NCI-H146 treated with DMSO at 0.1 percent for 48 hours (cell line): ENCODE results near the gene ADAD2.
A peak's percentile ranks its signal among the peaks of the same experiment; 100 is the strongest.
"Not testable (repeated sequence)": the region's sequence is repeated elsewhere in the genome, so short reads cannot be mapped to it uniquely, and the experiment has no call there.

Experiments
- DNase-seq: peaks from one replicate; lab custom pipeline; 2025; ENCODE audit not compliant: unreplicated experiment; lab: John Stamatoyannopoulos, UW

Gene ADAD2

DNA sequence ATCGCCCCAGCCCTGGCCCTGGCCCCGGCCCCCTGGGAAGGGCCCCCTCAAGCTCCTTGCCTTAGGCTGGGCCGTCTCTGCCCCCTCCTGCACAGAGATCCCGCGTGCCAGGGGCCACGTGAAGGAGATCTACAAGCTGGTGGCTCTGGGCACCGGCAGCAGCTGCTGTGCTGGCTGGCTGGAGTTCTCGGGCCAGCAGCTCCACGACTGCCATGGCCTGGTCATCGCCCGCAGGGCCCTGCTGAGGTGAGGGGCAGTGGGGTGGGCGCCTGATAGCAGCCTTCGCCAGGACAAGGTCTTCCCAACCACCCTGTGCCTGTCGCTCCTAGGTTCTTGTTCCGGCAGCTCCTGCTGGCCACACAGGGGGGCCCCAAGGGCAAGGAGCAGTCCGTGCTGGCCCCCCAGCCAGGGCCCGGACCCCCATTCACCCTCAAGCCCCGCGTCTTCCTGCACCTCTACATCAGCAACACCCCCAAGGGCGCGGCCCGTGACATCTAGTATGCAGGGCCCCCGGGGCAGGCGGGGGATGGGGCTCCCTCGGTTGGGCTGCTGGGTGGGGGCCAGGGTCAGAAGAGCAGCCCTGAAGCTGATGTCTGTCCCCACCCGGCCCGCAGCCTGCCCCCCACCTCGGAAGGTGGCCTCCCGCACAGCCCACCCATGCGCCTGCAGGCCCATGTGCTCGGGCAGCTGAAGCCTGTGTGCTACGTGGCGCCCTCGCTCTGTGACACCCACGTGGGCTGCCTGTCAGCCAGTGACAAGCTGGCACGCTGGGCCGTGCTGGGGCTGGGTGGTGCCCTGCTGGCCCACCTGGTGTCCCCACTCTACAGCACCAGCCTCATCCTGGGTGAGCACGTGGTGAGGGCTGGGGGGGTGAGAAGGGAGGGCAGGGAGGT lies 4.5 kb downstream of the ADAD2 start:
- no peak for DNase-seq

DNA sequence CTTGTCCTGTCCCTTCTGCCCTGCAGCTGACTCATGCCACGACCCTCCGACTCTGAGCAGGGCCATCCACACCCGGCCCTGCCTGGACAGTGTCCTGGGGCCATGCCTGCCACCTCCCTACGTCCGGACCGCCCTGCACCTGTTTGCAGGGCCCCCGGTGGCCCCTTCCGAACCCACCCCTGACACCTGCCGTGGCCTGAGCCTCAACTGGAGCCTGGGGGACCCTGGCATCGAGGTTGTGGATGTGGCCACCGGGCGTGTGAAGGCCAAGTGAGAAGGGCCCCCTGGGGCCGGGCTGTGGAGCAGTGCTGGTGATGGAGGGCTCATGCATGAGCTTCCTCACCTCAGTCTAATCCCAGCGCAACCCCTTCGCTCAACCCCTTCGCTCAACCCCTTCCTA lies 5.1 kb downstream of the ADAD2 start:
- DNase-seq = no peak

DNA sequence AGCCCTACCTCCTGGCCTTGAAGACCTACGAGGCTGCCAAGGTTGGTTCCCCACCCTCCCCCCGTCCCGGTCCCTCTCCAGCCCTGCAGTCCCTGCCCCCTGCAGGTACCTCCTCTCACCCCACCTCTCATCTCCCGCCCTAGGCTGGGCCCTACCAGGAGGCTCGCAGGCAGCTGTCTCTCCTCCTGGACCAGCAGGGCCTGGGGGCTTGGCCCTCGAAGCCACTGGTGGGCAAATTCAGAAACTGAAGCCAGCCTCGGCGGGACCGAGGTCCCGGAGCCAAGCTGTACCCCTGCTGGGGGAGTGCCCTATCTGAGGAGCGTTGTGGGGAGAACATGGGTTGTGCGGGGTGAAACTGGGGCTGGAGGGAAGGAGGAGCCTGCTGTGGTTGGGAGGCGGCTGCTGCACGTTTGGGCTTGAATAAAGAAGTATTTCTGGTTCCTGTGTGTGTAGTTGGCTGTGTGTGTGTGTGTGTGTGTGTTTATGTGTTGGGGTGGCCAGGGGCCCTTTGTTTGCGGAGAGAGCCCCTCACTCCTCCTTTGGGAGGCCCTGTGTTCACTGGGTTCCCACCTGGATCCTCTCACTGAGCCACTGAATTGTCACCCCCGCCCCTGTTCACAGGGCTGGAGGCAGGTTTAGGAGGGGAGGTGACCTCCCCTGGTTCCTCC lies 5.9 kb downstream of the ADAD2 start:
- DNase-seq = no peak

DNA sequence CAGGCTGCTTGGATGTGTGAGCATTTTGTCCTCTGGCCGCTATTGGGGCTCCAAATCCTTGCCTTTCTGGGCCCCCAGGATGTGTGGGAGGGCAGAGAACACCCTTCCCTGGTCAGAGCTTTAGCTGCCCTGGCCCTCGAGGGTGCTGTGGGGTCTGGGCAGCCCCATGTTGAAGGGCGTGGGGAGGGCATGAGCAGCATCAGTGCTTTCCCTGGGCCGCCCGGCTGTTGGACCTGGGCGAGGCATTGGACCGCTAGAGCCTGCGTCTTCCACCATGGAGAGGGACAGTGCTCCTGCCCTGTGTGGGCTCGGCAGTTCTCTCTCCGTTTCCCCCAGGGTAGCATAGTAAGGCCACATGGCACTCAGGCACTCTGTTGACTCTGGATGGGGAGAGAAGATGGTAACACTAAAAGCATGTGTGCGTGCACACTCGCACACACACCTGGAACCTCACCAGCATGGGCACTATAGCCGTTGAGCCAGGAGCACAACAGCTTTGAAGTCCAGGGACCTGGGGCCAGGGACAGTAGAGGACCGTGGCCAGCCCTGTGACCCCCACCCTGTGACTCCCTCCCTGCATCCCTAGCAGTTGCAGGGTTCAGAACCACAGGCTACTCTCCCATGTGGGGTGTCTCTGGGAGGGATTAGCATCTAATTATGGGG lies 6.6 kb downstream of the ADAD2 start:
- DNase-seq = no peak

DNA sequence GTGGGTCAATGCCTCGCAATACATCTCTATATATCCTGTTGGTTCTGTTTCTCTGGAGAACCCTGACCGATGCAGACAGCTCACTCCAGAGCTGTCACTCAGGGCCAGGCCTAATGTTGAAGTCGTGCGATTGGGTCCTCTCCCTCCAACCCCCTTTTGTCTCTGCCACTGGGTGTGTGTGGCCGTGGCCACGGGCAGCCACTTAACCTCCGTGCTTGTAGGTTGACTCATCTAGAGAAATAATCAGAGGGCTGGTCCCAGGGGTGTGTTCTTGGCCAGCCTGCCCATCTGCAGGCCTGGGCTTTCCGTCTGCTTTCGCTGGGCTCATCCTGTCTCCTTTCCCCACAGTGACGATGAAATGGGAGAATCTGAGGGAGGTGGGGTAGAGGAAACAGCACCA lies 7.4 kb downstream of the ADAD2 start:
- no peak for DNase-seq

DNA sequence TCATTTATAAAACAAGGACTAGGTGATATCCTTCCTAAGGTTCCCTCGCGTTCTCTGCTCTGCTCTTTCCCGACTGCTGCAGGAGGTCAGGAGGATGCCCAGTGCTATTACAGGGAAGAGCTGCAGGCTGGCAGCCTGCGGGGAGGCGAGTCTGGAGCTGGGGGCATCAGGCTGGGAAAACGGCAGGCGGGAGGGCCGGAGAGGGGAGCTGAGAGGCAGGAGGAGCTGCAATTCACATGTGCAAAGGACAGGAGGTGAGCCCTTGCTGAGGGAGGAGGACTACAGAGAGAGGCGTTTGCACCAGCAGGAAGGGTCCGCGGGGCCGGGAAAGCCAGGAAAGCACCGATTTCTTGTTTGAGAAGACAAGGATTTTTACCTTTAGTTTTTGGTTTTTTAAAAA lies 8.1 kb downstream of the ADAD2 start:
- no peak for DNase-seq

DNA sequence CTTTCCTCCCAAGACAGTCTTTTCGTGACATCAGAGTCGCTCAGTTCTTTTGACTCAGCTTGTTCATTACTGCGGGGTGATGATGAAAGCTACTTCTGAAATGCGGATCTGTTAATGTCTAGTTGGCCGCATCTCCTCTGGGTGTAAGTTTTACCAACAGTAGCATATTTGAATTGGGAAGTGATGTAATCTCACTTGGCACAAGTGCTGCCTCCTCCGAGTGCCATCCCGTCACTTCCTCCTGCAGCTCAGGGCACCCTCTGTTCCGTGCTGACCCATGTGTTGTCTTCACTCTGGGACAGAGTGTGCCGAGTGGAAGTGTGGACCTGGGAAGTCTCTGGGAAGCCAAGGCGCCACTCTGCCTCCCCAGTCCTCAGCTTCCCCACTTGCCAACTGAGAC lies 8.9 kb downstream of the ADAD2 start:
- no peak for DNase-seq

DNA sequence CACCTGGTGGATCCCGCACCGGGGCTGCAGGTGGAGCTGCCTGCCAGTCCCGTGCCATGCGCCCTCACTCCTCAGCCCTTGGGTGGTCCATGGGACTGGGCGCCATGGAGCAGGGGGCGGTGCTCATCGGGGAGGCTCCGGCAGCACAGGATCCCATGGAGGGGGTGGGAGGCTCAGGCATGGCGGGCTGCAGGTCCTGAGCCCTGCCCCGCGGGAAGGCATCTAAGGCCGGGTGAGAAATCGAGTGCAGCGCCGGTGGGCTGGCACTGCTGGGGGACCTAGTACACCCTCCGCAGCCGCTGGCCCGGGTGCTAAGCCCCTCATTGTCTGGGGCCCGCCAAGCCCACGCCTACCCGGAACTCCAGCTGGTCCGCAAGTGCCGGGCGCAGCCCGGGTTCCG lies 13.6 kb downstream of the ADAD2 start:
- not testable (repeated sequence) for DNase-seq

DNA sequence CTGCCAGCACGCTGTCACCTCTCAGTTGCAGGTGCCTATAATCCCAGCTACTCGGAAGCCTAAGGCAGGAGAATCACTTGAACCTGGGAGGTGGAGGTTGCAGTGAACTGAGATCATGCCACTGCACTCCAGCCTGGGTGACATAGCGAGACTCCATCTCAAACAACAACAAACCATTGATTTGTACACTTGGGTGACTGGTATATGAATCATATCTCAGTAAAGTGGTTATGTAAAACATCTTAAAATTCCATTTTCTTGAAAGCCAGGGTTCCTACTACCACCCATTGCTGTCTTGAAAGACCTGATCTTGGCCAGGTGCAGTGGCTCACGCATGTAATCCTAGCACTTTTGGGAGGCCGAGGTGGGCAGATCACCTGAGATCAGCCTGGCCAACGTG lies 14.2 kb downstream of the ADAD2 start:
- DNase-seq = not testable (repeated sequence)

DNA sequence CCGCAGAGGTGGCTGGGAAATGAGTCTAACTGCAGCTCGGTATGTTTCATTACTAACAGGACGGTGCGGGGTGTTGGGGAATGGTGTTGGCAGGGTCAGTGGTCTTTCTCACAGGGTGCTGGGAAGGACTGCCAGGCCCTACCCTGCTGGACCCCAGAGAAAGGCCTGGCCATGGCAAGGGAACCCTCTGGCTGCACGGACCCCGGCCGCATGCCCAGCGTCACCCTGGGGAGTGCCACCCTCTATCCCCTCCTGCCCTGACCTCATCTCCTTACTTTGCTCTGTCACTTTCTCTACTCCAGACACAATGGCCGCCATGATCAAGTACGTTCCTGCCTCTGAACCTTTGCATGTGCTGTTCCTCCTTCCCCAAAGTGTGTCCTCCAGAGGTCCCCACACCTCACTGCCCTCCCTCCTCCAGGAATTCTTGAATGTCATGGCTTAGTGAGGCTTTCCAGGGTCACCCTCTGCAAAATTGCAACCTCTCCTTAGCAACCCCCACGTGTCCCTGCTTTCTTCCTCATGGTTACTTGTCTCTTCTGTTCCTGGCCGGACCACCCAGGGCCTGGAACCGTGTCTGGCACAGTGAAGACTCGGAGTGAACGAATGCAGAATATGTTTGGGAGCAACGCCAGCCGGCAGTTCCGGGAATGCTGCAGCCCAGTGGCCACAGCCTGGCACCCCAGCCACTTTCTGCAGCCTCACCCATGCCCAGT lies 15.2 kb downstream of the ADAD2 start:
- DNase-seq = no peak

DNA sequence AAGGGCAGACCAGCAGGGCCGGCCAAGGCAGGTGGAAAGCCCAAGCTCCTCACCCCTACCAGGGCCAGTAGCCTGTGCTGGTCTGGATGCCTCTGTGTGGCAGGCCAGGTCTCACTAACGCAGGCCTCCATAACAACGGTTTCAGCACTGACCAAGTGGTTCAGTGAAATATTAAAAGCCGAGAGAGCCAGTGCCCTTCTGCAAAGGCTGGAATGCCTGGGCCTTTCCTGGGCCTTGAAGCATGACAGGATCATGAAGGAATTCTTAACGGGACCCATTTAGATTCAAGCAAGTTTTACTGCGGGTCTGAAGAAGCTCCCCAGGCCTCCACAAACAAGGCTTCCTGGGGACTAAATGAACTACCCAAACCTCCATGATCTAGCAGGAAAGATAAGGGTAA lies 16.3 kb downstream of the ADAD2 start:
- no peak for DNase-seq

DNA sequence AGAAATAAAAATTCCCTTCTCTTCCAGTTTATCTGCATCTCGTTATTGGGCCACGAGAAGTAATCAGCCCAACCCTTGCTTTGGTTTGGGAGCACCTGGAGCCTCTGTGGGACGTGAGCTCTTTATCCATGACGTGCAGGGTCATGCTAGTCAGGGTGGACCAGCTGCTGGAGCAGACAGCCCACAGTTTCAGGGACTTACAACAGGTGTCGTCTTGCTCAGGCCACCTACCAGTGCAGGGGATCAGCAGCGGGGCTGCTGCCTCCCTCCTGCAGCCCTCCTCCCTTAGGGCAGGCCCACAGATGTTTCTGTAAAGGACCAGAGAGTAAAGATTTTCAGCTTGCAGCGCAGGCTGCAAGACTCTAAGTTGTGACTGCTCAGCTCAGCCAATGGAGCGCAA lies 16.9 kb downstream of the ADAD2 start:
- peak; percentile 29 for DNase-seq

DNA sequence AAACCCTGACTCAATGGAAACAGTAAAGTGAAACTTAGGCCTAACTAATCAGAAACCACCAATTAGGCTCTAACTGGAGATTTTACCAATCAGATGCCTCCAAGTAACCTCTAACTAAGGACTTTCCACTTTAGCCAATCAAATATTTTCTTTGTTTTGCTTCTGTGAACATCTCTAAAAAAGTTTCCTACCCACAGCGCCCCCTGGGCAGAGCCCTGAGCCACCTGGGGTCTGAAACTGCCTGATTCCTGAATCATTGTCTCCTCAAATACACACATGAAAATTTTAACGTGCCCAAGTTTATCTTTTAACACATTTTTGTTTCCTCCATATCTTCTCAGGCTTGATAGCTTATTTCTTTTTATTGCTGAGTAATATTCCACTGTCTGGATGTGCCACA lies 19.0 kb downstream of the ADAD2 start:
- no peak for DNase-seq

DNA sequence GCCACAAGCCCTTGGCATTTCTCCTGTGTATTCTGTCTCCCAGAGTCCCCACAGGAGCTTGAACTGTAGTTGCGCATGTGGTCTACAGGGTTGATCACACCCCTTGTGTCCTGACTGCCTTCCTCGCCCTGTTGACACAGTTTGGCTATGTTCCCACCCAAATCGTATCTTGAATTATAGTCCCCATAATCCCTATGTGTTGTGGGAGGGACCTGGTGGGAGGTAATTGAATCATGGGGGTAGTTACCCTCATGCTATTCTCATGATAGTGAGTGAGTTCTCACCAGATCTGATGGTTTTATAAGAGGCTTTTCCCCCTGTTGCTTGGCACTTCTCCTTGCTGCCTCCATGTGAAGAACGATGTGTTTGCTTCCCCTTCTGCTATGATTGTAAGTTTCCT lies 21.2 kb downstream of the ADAD2 start:
- no peak for DNase-seq

DNA sequence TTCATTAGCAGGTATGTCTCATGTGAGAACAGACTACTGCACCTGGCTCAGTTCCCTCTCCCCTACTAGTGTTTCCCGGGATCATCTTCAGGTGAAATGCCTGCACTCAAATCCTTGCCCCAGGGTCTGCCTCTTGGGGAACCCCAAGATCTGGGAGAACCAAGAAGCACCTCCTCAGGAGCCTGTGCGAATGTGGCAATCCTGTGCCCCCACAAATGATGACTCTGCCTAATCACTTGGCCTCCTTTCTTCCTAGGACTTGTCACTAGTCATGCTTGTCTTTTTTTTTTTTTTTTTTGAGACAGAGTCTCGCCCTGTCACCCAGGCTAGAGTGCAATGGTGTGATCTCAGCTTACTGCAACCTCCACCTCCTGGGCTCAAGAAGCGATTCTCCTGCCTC lies 21.7 kb downstream of the ADAD2 start:
- DNase-seq = no peak

DNA sequence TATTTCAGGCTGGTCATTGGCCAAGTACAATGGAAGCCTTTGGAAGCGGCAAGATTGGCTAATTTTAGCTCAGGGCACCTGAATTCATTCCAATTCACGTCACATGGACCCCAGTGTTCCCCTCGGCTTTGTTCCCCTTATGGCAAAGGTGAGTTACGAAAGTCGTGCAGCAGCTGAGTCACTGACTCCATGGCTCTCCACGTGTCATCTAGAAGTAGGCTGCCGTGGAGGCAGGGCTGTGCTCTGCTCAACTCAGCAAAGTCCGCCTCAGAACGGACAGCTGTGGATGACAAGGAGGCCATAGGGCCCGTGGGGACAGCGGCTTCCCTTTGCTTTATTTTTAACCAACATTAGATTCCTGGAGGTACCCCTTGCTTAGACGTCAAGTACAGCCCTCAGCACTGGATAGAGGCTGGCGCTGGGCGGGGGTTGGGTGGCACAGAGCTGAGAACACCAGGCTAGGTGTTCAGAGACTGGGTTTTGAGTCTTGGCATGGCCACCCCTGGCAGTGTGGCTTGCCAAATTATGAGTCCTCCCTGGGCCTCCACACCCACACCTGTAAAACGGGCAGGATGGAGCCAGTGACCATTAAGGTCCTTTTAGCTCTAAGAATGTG lies 23.6 kb downstream of the ADAD2 start:
- no peak for DNase-seq

DNA sequence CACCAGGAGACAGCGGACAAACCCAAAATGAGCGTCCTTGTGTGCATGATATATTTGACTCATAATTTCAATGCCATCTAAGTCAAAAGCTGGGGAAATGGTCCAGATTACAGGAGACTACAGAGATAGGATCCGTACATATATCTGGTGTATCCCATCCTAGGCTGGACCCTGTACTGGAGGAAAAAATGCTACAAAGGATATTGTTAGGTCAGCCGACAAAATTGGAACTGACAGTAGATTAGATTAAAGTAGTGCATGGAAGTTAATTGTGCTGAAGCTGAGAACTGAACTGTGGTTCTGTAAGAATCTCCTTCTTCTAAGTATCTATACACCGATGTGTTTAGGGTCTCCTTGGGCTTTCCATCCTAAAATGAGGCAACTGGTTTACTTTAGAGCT lies 24.6 kb downstream of the ADAD2 start:
- DNase-seq = no peak

DNA sequence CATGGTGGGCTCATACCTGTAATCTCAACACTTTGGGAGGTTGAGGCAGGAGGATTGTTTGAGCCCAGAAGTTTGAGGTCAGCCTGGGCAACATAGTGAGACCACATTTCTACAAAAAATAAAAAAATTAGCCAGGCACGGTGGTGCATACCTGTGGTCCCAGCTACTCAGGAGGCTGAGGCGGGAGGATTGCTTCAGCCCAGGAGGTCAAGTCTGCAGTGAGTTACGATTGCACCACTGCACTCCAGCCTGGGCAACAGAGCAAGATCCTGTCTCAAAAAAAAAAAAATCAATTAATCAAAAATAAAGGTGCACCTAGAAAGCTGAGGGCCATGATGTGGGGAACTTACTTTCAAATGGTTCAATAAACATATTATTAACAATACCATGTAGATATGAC lies 25.2 kb downstream of the ADAD2 start:
- not testable (repeated sequence) for DNase-seq

DNA sequence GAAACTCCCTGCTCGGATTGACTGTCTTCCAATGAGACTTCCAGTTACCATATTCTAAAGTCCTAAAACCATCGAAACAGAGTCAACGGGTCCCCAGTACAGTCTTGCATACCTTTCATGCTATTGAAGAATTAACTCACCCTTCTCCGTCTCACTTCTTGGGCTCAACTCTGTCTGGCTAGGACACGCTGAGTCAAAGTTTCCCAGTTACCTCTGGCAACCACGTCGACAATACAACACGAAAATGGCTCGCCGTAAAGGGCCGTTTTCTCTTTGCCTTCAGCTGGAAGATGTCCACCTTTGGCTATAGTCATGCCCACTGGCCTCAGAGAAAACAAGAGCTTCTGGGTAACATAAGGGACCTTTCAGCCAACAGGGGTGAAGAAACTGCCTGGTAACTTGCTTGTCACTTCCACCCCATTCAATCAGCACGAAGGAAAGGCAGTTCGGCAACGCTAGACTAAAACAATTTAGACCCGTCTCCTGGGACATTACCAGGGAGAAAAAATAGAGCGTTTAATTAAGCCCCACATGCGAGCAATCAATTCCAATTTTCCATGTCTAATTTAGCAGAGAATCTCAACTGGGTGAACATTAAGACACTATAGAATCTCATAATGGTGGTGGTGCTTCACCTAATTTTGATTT lies 27.3 kb downstream of the ADAD2 start:
- DNase-seq = no peak

DNA sequence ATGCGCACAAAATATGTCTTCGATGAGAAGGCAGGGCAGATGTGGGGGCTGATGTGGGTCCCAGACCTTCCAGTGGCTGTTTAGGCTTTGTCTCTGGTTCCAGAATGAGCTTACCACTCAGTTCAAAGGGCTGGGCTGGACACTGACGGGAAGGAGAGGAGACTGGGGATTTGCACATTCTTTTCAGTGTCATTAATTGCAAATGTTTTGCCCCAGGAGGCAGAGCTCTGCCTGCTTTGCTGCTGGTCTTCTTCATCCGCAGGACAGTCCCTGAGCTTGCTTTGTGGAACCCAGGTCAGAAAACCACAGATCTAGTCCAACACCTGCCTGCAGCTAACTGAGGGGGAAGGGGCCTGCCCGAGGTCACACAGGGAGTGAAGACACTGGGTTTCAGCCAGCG lies 28.0 kb downstream of the ADAD2 start:
- DNase-seq = no peak

DNA sequence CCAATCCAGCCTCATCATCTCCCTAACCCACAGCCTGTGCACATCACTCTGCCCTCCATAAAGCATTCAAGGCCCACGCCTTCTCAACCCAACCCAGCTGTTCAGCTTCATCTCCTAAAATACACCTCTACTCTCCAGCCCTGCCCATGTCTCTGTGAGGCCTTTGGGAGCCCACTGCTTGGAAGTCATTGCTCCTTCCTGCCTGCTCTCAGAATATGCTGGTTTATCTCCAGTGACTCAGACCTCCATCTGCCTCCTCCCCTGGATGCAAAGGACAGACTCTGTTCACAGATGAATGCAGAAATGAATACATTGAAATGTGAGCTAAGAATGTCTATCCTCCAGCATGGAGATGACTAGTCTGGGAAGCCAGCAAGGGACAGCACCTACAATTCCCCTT lies 29.9 kb downstream of the ADAD2 start:
- DNase-seq = no peak
